Stimulated activated CD8-positive, alpha-beta memory T cell treated with anti-CD3 and anti-CD28 coated beads, Interleukin-12 subunit alpha, Interleukin-12 subunit beta, amount 100 ng/mL, for 24 hours (primary cell): ENCODE measurements around the gene SPIRE1.

Experiments
- DNase-seq: peaks from one replicate; pipeline ENCODE4 v3.0.0-alpha.2; 2020; ENCODE audit errors: extremely low read depth

Gene SPIRE1

GRCh38 chr18:12657684-12658425, at the start of gene SPIRE1:
SPIRE1 (minus strand) TSS chr18:12658107; CDS start chr18:12657866, 241 bp downstream.
- DNase-seq = no peak

GRCh38 chr18:12703664-12704063, 45.8 kb upstream of the SPIRE1 start:
- no peak for DNase-seq

DNA sequence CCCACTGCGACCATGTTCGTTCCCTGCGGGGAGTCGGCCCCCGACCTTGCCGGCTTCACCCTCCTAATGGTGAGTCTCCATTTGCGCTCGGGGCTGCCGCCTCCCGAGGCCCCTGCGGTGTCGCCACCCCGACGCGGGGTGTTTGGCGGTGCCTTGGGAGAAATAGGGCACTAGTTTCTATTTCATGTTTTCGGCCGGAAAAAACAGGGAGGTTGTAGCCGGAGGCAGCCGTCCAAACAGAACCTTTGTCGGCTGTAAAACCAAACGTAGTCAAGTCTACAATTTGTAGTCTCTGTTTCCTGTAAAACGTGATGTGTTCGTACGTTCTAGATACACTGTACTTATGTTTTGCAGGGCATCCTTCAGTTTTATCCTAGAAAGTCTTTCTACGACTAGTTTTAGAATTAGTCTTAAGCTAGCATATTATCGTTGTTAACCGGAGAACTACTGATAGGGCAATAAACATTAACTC, 45.2 kb upstream of the SPIRE1 start:
- DNase-seq = no peak

GRCh38 chr18:12702221-12703095, 44.6 kb upstream of the SPIRE1 start, which contains the start of the genes CEP76 and PSMG2:
CEP76 (minus strand) TSS chr18:12702723; CDS start chr18:12702548, 175 bp downstream.
PSMG2 (plus strand) TSS chr18:12703042; CDS start chr18:12703108, 66 bp downstream.
- DNase-seq = peak; percentile 65

- DNase-seq = no peak
Measured at GRCh38 chr18:12701161-12701560, 43.3 kb upstream of the SPIRE1 start.

DNA sequence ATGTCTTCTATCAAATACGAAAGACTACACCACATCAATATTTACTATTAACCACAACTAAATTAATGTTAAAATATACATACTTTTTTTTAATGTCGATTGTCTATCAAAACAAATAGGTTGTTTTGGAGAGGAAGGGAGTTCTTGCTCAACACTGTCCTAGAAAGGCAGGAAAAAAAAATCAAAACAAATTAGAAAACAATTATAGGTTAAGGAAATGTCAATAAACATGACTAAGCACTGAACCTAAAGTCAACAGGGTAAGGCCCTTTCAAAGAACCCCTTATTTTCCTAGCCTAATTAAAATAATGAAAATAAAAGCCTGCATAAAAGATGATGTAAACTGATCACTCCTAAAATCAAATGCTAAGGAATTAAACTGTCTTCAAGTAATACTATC, 41.8 kb upstream of the SPIRE1 start:
- DNase-seq = no peak

DNA sequence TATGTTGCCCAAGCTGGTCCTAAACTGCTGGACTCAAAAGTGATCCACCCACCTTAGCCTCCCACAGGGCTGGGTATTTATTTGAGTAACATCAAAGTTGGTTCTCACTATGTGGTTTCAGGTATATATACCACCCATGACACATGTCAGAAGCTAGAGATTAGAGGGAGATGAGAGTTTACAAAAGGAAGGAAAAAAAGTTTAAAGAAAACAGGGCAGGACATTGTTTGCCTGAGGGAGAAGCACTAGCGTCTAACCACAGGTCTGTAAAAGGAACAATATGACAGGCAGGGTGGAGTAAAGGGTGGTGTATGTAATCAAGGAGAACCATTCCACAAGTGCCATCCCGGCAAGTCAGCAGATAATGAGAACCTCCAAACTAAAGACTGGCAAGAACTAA, 36.1 kb upstream of the SPIRE1 start:
- no peak for DNase-seq

- DNase-seq = no peak
Measured at GRCh38 chr18:12692206-12692605, 34.3 kb upstream of the SPIRE1 start.

DNA sequence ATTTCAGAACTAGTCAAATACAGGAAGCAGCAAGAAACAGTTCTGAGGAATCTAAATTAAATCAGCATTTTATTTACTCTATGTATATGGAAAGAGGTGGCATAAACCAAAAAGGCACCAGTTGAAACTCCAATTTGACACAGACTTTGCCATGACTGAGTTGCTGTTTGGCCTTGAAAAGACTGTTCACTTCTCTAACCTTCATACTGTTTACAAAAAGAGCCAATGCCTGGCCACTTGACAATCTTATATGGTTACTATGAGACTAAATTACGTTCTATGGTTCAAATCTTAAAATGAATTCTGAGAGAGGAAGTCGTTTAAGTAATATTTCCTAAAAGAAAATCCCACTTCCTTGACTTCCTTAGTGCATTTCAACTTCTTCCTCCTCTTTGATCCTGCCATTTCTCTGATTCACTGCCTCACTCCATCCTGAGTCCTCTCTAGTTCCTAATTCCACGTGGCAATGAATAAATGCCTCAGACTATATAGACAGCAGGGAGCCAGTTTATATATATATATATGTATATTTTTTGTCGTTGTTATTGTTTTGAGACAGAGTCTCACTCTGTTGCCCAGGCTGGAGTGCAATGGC, 31.4 kb upstream of the SPIRE1 start:
- DNase-seq = no peak

DNA sequence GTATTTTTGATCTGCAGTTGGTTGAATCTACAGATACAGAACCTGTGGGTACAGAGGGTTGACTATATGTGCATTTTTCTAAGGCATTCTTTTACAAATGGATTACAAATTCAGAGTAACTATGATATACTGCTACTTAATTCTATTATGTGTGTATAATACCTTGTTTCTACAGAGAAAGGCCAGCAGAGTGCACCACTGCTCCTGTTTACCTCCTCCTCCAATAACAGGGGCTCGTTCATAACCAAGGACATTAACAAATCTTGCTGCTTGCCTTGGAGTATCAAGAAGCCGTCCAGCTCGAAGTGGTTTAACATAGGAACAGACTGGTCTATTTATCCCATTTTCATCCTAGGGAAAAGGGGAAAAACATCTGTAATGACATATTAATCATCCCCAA, 28.2 kb upstream of the SPIRE1 start:
- no peak for DNase-seq

GRCh38 chr18:12679183-12679786, 21.4 kb upstream of the SPIRE1 start:
- no peak for DNase-seq

- no peak for DNase-seq
Measured at GRCh38 chr18:12668041-12668440, 10.1 kb upstream of the SPIRE1 start.

DNA sequence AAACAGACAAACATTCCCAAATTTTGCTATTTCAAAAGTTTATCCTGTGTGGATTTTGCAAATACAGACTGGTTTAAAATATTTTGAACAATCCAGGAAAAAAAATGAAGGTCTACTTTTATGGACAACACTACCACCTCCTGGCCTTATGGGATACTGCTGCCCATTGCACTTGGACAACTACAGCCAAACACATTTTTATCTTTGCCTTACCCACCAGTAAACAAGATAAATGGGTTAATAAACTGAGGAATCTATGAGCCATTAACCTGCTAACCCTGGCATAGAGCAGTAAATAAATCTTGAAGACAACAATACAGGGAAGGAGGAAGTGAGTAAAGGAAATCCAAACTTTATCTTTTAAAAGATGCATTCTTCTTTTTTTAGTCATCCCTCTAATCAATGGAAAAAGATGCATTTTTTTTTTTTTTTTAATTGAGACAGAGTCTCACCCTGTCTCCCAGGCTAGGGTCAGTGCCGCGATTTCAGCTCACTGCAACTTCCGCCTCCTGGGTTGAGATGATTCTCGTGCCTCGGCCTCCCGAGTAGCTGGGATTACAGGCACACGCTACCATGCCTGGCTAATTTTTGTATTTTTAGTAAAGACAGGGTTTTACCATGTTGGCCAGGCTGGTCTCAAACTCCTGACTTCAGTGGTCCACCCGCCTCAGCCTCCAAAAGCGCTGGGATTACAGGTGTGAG, 2.1 kb upstream of the SPIRE1 start:
- DNase-seq = no peak

GRCh38 chr18:12658426-12659138, 675 bp upstream of the SPIRE1 start:
- no peak for DNase-seq

DNA sequence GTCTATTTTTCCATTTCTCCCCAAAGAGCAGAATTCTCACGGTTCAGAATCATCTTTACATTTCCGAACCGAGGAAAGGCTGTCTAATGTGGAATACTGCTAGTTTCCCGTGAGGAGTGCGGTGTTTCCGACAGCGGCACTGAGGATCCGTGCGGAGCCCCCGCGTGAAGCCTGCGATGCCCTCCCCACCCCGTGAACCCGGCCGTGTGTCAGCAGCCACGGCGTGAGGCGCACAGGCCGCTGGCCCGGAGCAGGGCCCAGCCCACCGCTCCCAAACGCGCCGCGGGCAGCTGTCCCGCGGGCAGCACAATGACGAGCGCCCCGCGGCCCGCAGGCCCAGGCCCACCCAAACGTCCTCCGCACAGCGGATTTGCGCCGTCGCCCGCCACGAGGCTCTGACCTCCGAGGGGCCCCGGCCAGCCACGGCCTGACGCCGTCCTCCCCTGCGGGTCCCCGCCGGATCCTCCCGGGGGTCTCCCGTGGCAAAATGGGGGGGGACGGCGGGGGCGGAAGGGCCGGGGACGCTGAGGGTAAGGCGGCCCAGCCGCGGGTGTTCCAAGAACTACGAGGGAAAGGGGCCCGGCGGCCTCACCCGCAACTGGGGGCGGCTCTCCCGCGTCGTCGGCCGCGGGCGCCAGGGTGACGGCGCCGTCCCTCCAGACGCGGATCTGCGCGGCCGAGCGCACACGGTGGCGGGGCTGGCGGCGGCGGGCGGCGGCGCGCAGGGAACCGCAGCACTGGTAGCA, 796 bp downstream of the SPIRE1 start:
- DNase-seq = no peak

DNA sequence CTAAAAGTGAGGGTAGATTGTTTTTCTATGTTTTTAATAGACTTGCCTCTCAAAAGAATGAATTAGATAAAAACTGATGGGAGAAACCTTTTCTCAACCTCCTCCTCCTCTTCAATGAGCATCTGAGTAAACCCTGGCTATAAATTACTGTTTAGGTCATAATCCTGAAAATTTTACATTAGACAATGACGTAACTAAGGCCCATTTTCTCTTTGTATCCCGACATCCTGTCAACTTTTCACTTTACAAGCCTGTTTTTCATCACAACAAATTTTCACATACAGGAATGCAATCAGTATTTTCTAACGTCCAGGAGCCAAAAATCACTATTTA, 1.3 kb downstream of the SPIRE1 start:
- DNase-seq = no peak

- no peak for DNase-seq
Measured at GRCh38 chr18:12654971-12655370, 2.9 kb downstream of the SPIRE1 start.

- no peak for DNase-seq
Measured at GRCh38 chr18:12652861-12653401, 5.0 kb downstream of the SPIRE1 start.

- DNase-seq = no peak
Measured at GRCh38 chr18:12651651-12652050, 6.3 kb downstream of the SPIRE1 start.

DNA sequence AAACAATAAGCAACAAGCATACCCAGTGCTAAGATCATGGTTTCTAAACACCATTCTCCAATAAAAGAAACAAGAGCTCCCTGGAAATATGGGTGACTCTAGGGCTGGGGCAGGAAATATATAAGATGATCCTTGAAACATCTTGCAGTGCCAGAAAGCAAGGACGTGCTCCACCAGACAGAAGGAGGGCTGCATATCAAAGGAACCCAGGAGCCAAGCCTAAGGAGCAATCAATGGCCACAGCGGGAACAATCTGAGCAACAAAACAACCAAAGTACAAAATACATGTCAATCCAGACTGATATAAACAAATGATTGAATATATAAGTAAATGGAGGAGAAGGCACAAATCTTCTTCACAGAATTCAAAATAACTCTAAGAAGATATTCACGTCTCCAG, 10.1 kb downstream of the SPIRE1 start:
- DNase-seq = no peak
